ENCODE measurements around the gene GJC1.

GJC1 gene

DNA sequence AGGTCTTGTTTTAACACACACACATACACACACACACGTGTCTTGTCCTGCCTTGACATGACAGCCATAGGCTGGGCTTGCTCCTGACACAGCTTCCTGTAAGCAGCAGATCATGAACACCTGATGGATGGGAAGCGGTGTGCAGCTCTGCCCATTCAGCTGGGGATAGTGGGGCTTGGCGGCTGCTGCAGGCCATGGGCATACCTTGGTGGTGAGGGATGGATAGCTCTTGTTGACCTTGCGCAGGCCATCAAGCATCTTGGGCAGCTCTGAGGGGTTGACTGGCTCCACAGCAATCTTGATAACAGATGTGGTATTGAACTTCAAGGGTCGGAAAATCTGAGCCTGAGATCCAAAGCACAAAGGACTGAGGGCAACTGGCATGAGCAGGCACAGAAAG lies 29.6 kb upstream of the GJC1 start:
- TF ChIP-seq POLR2A (IDR thresholded peaks at IDR 0.05; ENCODE audit: low read depth, low read length): no peak
- FAIRE-seq (no peak), DNase-seq (ENCODE audit: insufficient read length, low spot score) (no peak)

DNA sequence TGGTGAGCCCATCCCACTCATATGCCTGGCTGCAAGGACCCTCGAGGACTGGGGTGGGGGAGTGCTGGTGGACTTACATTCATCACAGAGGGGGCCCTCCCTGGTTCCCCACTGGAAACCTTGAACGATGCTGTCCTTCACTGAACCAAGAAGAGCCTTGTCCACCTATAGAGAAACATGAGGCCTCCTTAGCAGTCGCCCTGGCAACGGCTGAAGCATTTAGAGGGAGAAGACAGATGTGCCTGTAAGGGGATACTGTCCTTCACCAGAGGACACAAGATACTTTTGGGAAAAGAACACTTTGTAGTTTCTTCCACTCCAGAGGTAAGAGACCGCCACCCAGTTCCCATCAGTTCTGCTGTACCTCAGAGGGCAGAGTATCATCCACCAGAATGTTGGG lies 24.1 kb upstream of the GJC1 start:
- FAIRE-seq: no peak

DNA sequence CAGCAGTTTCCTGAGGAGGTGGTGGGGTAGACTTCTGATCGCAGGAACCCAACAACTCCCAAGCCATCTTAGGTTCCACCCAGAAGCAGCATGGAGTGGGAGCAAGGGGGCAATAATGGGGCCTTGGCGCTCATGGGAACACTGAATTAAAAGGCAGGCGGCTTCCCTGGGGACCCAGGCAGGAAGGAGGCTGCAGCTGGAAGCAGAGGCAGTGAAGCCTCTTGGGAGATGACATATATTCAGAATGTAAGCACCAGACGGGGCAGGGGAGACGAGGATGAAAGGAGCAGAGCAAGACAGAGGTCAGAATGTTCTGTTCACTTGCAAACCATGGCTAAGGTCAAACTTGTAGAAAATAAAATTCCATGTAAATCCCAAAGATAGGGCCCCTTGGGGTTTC lies 20.5 kb upstream of the GJC1 start:
- TF ChIP-seq POLR2A (IDR thresholded peaks at IDR 0.05; ENCODE audit: low read depth, low read length): no peak
- DNase-seq (ENCODE audit: insufficient read length, low spot score) (no peak), FAIRE-seq (no peak)

More for the DNA sequence above, 24.1 kb upstream of the GJC1 start:
- no peak for TF ChIP-seq POLR2A (IDR thresholded peaks at IDR 0.05; ENCODE audit: low read depth, low read length)
- DNase-seq (ENCODE audit: insufficient read length, low spot score): no peak

DNA sequence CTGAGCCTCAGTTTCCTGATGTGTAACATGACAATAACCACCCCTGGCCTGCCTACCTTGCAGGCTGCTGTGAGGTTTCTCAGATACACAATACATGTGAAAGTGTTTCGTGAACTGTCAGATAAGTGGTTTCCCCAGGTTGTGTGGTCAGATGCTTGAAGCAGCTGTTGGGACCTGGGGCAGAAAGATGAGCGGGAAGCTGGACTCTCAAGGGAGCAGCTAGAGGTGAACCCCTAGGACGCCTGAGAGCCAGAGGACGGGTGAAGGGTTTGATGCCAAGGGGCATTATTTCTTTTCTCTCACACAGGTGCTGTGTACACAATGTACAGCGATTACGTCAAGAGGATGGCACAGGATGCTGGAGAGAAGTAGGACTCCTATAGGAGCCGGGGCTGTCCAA lies 19.9 kb upstream of the GJC1 start:
- DNase-seq (ENCODE audit: insufficient read length, low spot score) (no peak), FAIRE-seq (no peak)
- no peak for TF ChIP-seq POLR2A (IDR thresholded peaks at IDR 0.05; ENCODE audit: low read depth, low read length)

DNA sequence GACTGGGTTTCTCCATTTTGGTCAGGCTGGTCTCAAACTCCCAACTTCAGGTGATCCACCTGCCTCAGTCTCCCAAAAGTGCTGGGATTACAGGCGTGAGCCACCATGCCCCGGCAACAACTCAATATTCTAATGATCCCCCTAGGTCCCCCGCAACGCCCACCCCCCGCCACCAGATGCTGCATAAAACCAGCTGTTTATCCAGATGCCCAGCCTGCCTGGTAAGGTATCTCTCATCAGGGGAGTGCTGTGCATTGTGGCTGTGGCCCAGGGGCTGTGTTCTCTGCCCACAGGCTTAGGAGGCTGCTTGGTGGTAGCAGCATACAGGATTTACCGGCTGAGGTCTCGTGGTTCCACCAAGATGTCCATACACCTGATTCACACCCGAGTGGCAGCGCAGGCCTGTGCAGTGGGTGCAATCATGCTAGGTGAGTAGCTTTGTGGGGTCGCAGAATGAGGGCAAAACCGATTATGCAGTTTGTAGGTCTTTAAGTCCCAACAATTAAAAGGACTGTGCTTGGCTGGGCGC lies 18.9 kb upstream of the GJC1 start:
- DNase-seq (ENCODE audit: insufficient read length, low spot score) (no peak), FAIRE-seq (no peak)
- TF ChIP-seq POLR2A (IDR thresholded peaks at IDR 0.05; ENCODE audit: low read depth, low read length): no peak

DNA sequence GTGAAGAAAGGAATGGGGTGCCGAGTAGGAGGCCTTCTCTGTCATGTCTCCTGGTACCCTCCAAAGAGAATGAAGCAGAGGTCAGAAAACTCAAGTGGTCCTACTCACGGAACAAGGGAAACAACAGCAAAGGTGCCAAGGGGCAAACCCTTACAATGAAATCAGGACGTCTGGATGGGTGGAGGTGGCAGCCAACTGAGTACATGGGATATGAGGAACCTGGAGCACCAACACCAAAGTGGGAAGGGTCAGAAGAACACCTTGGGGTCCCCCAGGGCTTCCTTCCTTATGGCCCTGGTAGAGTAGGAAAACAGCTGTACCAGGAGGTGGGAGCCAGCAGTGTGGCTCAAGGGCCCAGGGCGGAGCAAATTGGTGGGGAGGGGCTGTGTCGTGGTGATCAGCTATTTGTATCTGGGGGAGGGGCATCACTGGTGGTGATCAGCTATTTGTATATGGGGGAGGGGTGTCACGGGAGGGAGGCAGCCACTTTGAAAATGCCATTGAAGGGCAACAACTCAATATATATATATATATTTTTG lies 18.2 kb upstream of the GJC1 start:
- FAIRE-seq (no peak), DNase-seq (ENCODE audit: insufficient read length, low spot score) (no peak)

DNA sequence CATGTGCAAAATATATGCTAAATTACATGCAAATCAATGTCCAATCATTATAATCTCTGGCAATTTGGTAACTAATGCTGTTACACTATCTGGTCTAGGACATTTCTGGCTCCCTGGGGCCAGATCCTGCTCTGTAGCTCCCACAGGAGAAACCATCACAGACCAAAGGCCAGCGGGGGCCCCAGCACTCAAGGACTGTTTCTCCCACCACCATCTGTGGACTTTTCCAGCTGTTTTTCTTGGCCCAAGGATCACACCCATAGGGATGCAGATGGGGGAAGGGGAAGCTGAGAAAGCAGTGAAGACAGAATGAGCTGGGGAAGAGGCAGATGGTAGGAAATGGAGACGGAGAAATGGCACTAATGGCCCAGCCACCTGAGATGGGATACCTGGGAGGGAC lies 17.5 kb upstream of the GJC1 start, which contains the start of gene HIGD1B:
HIGD1B (plus strand) TSS at position 298 of the 400 bp plus-strand sequence. CDS start 270 bp downstream, outside the sequence.
- no peak for TF ChIP-seq POLR2A (IDR thresholded peaks at IDR 0.05; ENCODE audit: low read depth, low read length)
- FAIRE-seq (no peak), DNase-seq (ENCODE audit: insufficient read length, low spot score) (no peak)

More for the DNA sequence above, 18.2 kb upstream of the GJC1 start:
- no peak for TF ChIP-seq POLR2A (IDR thresholded peaks at IDR 0.05; ENCODE audit: low read depth, low read length)

DNA sequence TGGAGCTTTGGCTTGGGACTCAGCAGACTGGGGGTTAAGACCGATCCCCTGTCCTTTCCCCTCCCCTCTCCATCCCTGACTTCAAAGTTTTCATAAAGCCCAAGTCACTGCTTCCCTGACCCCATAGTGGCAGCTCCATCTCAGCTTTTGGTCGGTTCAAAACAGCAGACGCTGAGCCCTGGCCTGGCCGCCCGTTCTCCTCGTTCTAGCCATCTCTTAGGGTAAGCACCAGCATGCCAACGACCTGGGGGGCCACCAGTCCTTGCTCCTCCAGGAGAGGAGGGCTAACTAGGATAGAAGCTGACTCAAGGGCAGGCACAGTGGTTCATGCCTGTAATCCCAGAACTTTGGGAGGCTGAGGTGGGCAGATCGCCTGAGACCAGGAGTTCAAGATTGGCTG lies 16.1 kb upstream of the GJC1 start:
- DNase-seq (ENCODE audit: insufficient read length, low spot score): no peak
- no peak for TF ChIP-seq POLR2A (IDR thresholded peaks at IDR 0.05; ENCODE audit: low read depth, low read length)
- FAIRE-seq: no peak

DNA sequence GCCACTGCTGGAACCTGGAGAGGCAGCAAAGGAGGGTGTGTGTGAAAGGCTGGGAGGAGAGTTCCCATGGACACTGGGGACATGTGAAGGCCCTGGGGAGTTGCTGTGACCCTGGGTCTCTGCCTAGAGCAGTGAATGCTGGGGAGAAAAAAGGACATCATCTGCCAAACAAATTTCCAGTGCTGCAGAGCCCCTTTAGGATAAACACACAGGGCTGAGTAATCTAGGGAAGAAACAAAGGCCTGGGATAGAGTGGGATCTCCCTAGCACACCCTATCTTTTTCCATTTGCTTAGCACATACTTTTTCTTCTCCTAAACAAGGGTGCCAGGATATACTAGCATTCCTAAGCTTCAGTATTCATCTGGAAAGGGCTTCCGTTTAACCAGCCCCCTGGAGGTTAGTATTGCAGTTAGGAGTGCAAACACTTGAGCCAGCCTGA lies 14.3 kb upstream of the GJC1 start:
- FAIRE-seq (no peak), DNase-seq (ENCODE audit: insufficient read length, low spot score) (no peak)
- TF ChIP-seq POLR2A (IDR thresholded peaks at IDR 0.05; ENCODE audit: low read depth, low read length): no peak

DNA sequence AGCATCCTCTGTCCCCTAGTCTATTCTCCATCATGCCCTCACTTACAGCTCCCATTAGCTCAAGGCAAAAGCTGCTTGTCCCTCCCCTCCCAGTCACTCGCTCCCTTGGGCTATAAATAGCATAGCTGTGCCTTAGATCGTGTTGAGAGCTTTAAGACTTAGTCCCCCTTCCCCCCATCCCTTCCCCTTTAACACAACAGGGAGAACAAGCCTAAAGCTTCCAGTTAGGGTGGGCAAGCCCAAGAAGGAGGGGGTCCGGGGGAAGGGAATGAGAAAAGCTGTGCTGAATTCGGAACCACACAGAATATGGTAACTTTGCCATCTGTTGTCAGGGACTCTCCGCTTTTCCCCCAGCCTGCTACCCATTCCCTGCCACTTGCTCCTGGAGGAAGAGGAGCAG lies 12.7 kb upstream of the GJC1 start:
- FAIRE-seq: no peak
- DNase-seq (ENCODE audit: insufficient read length, low spot score): no peak
- no peak for TF ChIP-seq POLR2A (IDR thresholded peaks at IDR 0.05; ENCODE audit: low read depth, low read length)

DNA sequence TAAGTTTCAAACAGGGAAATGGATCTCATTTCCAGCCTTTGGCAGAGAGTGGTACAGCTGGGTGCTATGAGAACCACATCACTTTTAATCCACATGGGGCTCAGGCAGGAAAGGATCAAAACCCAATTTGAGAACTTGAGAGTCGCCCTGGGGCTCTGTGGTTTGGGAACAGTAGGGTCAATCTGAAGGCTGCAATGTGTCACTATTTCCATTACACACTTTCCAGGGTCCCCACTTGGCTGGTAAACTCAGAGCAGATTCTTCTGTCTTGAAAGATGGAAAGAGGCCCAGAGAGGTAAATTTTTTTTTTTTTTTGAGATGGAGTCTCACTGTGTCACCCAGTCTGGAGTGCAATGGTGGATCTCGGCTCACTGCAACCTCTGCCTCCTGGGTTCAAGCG lies 10.8 kb upstream of the GJC1 start:
- FAIRE-seq (no peak), DNase-seq (ENCODE audit: insufficient read length, low spot score) (no peak)
- TF ChIP-seq POLR2A (IDR thresholded peaks at IDR 0.05; ENCODE audit: low read depth, low read length): no peak

DNA sequence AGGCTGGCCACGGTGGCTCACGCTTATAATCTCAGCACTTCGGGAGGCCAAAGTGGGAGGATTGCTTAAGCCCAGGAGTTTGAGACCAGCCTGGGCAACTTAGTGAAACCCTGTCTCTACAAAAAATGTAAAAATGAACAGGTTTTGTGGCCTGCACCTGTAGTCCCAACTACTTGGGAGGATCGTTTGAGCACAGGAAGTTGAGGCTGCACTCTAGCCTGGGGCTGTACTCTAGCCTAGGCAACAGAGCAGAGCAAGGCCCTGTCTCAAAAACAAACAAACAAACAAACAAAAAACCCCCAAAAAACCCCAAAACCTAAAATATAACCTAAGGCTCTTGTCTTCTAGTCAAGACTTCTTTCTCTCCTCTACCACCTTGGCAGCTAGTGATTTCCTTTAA lies 10.2 kb upstream of the GJC1 start:
- FAIRE-seq (no peak), DNase-seq (ENCODE audit: insufficient read length, low spot score) (no peak)
- no peak for TF ChIP-seq POLR2A (IDR thresholded peaks at IDR 0.05; ENCODE audit: low read depth, low read length)

DNA sequence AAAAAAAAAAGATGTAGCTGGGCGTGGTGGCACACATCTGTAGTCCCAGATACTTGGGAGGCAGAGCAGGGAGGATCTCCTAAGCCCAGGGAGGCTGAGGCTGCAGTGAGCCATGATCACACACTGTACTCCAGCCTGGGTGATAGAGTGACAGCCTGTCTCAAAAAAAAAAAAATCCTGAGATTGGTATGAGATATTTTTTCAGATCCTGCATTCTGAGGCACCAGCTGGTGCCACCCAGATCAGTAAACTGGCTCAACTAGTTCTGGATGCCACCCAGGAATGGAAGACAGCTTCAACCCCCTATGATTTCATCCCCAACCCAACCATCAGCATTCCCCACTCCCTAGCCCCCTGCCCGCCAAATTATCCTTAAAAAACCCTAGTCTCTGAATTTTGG lies 7.1 kb upstream of the GJC1 start:
- no peak for DNase-seq (ENCODE audit: insufficient read length, low spot score)
- TF ChIP-seq POLR2A (IDR thresholded peaks at IDR 0.05; ENCODE audit: low read depth, low read length): no peak
- no peak for FAIRE-seq

DNA sequence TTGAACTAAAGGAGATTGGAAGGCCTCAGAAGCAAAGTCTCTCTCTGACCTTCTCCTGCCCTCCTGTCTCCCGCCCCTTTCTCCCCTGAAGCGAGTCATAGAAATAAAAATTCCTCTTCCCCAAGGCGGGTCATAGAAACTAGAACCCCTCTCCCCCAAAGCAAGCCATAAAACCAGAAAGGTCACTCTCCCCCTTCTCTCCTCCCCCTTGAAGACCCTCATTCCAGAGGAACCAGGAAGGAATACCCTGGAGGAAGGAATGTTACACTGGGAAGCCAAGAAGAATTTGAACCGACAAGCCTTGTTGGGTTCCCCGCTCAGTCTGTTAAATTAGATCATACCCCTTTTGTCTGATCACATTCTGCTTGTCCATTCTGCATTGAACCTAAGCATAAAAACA lies 2.7 kb upstream of the GJC1 start:
- TF ChIP-seq POLR2A (IDR thresholded peaks at IDR 0.05; ENCODE audit: low read depth, low read length): no peak
- no peak for FAIRE-seq

DNA sequence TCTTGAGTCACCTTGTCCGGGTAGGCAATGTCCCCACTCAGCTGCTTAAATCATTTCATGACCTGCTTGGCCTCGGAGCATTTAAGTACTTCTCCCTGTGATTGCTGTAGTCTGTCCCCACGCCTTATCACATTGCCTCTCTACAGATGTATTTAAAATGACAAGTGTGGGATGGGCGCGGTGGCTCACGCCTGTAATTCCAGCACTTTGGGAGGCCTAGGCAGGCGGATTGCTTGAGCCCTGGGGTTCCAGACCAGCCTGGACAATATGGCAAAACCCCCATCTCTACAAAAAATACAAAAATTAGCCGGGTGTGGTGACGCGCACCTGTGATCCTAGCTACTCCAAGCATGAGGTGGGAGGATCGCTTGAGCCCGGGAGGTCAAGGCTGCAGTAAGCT lies 1.3 kb upstream of the GJC1 start:
- DNase-seq (ENCODE audit: insufficient read length, low spot score): no peak
- FAIRE-seq: no peak
- no peak for TF ChIP-seq POLR2A (IDR thresholded peaks at IDR 0.05; ENCODE audit: low read depth, low read length)

More for the DNA sequence above, 2.7 kb upstream of the GJC1 start:
- no peak for DNase-seq (ENCODE audit: insufficient read length, low spot score)

All from H54 (cell line).